HG02763 (cell line): ENCODE measurements around the gene POFUT1.
"Not testable (repeated sequence)": the region's sequence is repeated elsewhere in the genome, so short reads cannot be mapped to it uniquely, and the experiment has no call there.

Source experiments
- ATAC-seq: cut with Tn5 transposase; IDR thresholded peaks from one replicate; pipeline ENCODE4 v1.9.1; 2021; ENCODE audit warnings: mild to moderate bottlenecking, moderate library complexity; ENCODE audit not compliant: unreplicated experiment

Gene POFUT1

DNA sequence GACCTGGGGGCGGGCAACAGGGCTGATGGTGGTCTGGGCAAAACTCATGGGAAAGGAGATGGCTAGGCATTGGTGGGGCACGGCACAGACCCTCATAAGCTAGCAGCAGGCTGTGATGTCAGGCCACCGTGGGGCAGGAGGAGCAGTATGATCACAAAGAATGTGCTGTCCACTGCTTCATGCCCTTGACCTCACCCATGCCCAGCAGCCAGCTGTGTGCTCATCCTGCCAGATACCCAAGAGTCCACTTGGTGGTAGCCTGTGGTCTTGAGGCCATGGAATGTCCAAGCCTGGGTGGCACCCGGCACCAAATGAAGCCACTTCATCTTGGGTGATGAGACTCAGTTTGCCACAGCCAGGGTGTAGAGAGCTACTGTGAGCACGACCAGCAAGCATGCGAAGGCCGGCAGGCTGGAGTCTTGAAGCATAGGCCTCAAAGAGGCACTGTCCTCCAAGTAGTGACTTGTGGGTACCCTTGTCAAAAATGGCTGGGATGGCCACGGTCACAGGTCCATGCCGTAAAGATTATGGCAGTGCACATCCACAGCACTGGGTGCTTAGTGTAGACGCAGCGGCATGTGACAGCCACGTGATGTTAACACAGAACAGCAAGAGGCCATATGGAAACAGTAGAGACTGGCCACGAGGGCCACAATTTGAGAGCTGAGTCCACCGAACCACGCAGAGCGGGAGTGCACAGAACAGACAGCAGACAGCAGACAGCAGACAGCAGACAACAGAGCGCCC, 19.1 kb upstream of the POFUT1 start:
- no peak for ATAC-seq

DNA sequence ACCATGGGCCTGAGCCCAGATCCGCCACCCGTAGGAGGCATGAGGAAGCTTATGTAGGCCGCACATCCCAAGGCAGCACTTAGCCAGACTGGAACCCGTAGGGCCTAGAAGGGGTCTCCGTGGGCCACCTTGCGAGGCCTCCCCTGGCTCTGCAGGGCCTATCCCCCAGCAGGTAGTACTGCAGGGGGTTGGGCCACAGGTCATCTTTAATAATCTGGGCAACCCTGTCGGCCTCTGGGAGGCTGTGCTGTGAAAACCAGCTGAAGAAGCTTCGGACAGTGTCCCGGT, 18.6 kb upstream of the POFUT1 start:
- no peak for ATAC-seq

DNA sequence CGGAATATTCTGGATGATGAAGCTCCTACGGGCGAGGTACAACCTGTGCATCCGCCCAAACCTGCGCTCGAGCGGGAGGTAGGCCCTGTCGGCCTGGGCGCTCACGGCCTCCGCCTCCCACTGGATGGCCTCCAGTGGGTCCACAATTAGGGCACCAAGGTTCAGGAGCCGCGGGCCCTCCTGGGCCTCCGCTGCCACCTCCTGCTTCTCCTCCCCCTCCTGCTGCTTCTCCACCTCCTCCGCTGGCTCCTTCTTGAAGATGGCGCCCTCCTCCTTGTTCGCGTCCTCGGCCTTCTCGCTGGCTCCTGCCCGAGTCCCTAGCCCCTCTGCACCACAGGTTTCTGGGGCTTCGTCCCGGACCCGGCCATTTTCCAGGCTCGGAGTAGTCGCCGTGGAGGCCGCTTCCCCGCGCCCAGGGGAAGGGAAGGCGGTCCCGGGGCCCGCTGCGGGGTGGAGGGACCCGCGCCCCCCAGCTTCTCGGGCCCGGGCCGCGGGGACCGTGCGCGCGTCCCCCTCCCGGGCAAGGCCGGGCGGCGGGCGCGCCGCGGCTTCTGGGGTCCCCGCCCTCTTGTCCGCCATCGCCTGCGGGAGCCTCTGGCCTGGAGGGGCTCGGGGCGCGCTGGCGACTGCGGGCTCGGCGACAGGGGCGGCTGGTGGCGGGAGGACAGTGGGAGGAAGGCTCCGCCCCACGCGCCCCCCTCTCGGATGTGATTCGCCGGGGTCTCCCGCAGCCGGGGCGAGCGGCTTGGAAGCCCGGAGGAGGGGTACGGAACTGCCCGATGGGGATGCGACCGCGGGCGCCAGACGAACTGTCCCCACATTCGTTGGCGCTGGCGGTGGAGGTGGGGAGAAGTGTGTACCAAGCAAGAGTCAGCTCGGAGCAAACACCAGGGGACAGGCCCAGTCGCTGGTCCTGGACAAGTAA, 17.7 kb upstream of the POFUT1 start:
- ATAC-seq: no peak

DNA sequence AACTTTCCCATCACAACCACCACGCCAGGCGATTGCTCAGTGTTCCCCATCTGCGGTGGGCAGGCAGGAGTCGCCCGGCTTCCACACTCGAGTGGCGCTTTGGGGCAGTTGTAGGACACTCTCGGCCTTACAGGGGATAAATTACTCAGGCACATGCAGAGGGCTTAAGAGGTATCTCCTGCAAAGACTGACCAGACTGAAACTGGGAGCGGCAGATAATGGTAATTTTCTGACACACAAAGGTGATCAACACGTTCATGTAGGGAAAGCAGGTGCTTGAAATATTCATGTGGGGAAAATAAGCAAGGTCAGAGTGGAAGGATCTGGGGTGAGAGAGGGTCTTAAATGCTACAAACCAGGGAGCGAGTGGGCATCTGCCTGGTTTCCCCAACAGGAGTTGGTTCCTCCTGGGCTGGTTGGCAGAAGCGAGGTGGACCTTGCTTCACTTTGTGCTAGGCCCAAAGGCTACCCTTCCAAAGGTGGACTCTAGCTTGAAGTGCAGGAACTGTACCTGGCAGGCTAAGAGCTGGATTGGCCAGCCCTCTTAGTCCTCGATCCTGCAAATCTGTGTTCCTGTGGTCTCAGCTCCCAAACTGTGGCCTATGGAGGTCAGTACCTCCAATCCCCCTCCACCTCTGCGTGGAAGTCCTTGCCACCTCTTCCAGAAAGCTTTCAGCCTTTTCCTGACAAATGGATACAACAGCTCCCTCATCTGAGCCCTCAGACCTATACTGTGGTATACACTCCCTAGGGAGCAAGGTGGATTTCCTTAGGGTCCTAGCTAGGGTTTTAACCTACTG, 16.9 kb upstream of the POFUT1 start:
- ATAC-seq: no peak

DNA sequence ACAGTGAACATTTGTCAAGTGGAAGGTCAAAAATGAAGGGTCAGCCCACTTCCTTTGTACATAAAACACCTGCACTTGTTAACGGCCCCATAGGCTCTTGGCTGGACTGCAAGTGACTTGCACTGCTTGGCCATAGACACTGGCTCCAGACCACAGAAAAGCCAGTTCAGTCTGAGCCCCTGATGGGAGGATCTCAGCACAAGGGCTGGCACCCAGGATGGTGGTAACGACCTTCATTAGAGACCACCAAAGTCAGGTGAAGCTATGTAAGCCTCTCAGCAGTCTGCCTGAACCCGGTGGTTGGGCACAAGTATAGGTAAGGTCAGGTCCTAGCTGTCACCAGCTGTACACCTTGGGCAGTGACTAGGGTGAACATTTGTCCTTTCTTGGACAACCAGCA, 16.3 kb upstream of the POFUT1 start:
- no peak for ATAC-seq

DNA sequence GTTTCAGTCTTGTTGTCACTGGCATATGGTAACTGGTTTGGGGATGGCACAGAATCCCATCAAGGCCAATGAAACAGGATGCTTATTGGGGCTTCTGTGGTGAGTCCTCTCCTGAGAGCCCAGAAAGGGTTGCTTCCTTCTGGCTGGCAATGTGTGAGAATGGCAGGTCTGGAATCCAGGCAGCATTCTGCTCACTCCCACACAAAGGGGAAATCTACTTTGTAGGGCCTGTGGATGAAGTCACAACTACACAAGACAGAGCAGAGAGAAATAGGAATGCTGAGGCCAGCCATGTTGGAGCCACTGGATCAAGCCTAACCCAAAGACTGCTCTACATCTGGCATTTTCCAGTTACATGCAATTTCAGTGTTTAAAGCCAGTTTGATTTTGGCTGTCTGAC, 15.8 kb upstream of the POFUT1 start:
- ATAC-seq: no peak

DNA sequence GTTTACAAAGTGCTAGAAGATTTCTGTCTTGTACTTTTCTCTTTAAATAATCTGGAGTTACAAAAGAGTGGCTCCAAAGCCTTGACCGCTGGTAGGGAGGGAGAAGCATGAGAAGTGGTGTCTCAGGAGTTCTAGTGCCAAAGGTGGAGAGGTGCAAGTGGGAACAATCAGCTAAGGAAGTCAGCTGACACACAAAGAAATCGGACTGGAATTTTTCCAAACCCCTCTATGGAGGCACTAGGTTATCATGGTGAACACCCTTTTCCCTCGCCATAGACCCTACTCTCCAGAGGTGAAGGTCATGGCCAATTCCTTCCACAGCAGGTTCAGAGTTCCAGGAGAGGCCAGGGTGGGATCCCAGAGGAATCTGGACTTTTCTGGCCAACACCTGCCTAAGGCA, 15.0 kb upstream of the POFUT1 start:
- no peak for ATAC-seq

DNA sequence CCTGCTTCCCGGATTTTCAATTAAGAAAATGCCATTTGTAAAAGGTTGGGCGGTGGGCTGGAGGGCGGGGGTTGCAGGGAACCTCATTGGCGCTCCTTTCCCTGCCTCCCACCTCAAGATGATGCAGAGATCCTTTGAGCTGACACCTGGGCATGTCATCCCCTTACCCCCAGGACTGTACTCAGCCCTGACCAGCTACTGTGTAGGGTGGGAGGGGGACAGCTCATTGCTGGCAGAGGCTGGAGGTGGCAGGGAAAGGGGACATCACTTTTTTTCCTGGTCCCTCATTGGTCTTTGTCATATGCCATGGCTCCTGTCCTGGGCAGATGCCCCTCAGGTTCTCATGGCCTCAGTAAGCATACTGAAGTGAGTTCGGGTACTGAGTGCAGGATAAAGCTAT, 14.3 kb upstream of the POFUT1 start:
- ATAC-seq: not testable (repeated sequence)

DNA sequence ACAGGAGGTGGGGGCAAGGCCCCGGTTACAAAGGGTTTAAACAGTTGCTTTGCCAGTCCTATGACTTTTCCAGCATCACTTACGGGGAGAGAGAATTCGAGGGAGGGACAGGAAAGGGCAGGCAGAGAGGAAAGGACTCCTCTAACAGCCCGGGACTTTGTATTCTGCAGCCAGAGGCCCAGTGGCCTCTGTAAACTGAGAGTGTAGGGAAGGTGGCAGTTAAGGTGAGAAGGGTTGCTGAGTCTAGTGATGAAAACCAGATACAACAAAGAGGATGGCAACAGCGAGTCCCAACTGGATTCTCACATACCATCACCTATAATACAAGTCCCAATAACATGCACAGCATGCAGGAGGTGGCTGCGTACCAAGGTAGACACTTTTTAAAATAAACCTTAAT, 13.7 kb upstream of the POFUT1 start:
- no peak for ATAC-seq

DNA sequence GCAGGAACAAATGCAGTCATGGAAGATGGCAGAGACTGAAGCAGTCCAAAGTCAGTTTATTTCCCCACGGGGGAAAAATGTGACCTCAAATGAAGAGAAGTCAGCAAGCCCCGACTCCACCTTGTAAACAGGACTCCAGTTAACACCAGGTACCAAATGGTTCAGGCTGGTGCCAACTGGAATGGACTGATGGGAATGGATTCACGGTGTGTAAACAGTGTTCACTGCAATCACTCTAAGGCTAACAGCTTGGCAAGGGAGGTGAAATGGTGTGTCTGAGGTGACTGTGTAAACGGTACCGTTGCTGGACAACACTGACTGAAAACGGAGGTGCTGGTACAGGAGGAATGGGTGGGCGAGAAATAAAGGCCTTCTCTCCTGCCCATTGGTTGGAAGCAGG, 12.1 kb upstream of the POFUT1 start:
- no peak for ATAC-seq

DNA sequence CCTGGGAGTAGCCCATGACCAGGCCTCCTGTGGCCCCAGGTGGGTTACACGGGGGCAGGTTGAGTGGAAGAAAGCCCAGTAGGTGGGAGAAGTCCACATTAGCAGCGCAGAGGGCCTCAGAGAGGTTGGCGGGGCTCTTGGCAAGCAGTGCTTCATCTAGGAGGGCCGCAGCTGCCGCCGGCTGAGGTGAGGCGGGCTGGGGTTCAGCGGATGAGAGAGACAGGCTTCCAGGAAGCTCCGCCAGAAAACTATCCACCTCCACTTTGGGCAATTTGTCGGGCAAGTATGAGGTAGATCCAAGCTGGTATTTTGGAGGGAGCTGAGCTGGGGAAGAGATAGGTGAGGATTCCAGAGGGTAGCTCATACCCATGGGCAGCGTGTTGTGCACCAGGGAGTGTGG, 11.1 kb upstream of the POFUT1 start:
- not testable (repeated sequence) for ATAC-seq

DNA sequence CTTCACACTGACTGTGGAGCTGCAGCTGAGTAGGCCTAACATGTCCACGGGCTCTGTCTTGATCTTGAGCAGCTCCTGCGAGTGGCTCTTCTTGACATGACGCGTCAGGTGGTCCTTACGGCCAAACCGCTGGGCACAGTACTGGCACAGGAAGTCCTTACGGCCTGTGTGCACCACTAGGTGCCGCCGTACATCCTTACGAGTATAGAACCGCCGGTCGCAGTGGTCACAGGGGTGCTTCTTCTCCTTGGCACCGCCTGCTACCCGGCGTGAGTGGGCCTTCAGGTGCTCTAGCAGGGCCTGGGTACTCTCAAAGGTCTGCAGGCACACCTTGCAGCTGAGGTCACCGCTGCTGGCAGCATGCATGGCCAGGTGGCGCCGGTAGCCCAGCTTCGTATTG, 10.5 kb upstream of the POFUT1 start:
- not testable (repeated sequence) for ATAC-seq

DNA sequence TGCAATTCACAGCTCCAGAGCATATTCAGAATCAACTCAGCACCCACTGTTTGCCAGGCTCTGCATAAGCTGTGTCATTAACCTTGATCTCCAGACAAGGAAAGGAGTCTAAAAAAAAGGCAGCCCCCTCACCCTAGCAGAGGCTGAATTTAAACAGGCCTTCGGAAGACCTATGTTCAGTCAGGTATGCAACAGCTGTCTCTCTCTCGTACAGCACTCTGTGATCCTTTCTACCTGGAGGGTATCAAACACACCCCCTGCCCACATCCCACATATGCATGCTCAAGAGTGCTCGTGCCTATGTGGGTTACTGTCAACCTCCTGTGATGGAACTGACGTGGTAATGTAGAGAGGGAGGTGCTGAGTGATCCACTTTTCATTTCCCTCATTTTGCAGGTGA, 8.7 kb upstream of the POFUT1 start:
- ATAC-seq: no peak

DNA sequence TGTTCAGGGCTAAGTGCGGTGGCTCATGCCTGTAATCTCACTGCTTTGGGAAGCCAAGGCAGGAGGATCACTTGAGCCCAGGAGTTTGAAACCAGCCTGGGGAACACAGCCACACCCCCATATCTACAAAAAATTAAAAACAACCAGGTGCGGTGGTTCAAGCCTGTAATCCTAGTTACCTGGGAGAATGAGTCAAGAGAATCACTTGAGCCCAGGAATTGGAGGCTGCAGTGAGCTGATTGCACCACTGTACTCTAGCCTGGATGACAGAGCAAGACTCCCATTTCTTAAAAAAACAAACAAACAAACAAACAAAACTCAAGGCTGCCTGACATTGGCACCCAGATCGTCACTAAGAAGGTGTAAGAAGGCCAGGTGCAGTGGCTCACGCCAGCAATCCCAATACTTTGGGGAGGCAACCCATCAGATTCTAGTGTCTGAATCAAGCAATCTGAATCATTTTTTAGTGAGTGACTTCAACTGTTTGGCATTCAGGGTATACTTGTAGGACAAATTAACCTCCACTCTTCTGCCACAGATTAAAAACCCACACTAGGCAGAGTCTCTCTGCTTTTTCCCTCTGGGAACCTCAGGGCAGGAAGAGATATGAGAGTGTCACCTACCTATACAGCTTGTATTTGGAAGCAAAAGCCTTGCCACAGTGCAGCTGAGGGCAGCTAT, 6.2 kb upstream of the POFUT1 start:
- ATAC-seq: no peak

DNA sequence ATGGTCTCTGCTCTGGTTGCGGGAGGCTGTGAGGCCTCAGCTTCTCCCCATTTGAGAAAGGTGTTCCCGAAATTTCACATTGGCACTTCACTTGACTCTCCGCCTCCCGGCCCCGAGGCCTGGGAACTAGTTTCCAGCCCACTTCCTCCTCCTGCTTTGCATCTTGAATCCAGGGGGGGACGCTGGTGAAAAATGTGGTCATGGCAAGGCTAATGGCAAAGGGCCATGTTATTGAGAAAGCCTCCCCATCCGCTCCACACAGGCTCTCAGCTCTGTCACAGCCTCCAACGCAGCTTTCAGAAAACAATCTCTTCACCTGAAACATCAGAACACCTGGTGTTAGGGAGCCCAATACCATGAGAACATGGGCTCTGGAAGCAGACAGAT, 5.7 kb upstream of the POFUT1 start:
- no peak for ATAC-seq

DNA sequence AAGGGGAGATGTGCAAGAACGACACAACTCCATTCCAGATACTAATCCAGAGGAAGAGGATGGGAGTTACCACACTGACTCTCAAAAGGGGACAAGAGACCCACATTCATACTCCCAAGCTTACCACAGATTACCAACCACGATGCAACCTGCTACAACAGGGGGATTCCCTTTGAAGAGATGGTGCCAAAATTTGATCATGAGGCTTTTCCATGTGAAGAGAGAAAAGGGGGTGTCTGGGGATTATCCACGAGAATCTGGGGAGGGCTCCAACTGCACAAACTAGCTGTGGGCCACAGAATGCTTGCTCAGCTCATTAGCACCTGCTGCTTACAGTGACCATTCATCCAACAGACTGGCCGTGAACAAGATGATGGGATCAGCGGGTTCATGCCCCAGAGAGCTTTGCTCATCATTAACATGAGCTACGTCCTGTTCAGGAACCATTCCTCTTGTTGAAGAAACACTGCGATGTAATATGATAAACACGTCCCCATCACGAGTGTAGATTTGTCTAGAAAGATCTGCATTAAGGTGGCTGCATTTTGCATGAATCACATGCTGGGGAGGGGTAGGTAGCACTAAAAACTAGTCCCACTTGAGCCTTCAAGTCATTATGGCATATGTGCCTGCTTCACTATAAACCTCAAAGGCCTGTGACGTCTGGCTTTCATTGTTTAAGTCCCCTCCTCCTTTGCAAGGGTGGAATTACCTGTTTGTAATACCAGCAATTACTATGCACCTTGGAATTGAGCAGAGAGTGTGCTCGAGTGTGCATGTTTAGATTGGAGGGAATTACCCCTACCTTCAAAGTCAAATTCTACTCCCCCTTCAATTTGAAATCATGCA, 4.1 kb upstream of the POFUT1 start:
- ATAC-seq: no peak

DNA sequence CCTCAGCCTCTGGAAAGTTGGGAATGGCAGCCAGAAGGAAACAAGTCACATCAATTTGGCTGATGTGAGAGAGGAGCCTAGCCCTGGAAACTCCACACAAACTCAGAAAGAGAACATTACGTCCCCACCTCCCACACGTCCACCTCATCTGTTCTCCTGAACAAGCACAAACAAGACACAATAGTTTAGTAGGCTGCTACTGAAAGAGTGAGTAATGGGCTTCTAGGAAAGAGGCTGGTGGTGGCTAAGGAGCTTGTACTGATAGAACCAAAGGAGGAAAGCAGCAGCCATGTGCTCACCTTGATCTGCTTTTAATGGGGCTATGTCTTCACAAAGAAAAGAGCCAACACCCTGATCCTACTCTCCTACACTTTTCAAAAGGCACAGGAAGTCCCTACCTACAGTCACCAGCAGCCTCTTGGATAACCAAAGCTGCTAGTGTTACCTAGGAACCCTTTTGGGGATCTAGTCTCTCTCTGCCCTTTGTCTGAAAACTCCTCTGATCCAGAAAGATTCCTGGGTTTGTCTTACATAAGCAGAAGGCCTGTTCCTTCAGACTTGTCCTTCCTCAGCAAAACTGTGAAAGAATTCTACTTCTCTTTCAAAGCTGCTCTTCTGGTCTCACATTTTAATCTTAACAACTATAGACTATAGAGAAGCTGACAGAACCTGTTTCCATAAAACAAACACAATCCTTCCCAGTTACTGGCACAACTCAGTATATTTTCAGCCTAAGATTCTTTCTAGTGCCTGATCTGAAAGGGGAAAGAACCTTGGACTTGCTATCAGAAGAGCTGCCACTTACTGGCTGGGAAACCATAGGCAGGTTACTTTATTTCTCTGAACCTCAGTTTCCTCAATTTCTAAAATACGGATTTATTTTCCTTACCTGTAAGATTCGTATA, 3.2 kb upstream of the POFUT1 start:
- ATAC-seq: no peak

DNA sequence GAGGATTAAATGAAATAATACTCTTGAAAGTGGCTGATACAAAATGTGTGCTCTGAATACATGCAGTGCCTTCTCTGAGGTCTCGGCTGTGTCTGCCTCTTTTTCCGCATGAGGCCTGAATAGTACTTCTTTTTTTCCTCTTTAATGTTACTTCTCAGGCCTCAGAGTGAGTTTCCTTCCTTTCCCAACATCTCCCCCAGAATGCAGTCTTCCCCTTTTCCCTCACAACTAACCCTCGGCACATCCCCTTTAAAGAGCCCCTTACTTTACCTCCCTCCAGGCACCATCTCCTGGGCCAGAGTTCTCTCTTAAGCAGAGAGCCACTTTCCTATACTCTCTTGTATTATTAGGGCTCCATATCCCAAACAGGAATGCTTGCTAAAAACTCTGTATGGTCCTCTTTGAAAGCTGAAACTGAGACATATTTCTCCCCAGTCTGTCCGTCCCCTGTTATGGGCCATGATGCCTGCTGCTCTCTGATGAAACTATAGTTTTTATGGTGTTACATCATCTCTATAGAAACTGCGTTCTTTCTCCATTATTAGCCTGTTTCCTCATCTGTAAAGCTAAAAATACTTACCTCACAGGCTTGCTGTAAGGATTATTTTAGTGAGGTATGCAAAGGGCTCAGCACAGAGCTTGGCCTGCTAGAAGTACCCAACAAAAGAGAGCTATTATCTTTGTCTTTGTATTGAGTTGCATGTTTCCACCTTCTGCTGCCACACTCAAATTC, 2.4 kb upstream of the POFUT1 start:
- no peak for ATAC-seq
